Neural cell (in vitro differentiated cells): Measurements from ENCODE around the gene LRP5. TPM values are rescaled to one million over a fixed set of nuclear protein-coding genes. Genes with fewer than 3 reads are reported as not detected.
"Not testable (repeated sequence)": the region's sequence is repeated elsewhere in the genome, so short reads cannot be mapped to it uniquely, and the experiment has no call there.

ENCODE experiments used
- H2AFZ ChIP-seq: fragments of 200-600, 300-800 bp; sonication (generic), shearing (Covaris generic); 2 replicates; pipeline ENCODE4 v1.6.0; 2014; ENCODE audit warnings: low read depth, mild to moderate bottlenecking, antibody characterized with exemption, low read length, moderate library complexity
- H3F3A ChIP-seq: fragments of 200-600 bp; shearing (Covaris generic); 2 replicates; pipeline ENCODE4 v1.6.1; 2016; ENCODE audit warnings: mild to moderate bottlenecking, moderate library complexity, mixed read lengths, antibody characterized with exemption, low read length; ENCODE audit not compliant: insufficient read depth, poor library complexity, severe bottlenecking
- H3K27ac ChIP-seq: fragments of 200-600, 300-800 bp; sonication (generic), shearing (Covaris generic); 2 replicates; pipeline ENCODE4 v1.5.1; 2014; ENCODE audit warnings: mild to moderate bottlenecking, low read length, moderate library complexity
- H3K27me3 ChIP-seq: fragments of 300-800, 200-600 bp; sonication (generic), shearing (Covaris generic); 2 replicates; pipeline ENCODE4 v1.6.0; 2014; ENCODE audit warnings: mild to moderate bottlenecking, low read depth, low read length, moderate library complexity; ENCODE audit not compliant: insufficient read depth
- H3K36me3 ChIP-seq: fragments of 300-800, 200-600 bp; sonication (generic), shearing (Covaris generic); 2 replicates; pipeline ENCODE4 v1.5.1; 2014; ENCODE audit warnings: mild to moderate bottlenecking, antibody characterized with exemption, low read length, moderate library complexity; ENCODE audit not compliant: insufficient read depth
- H3K4me2 ChIP-seq: fragments of 300-800, 200-600 bp; sonication (generic), shearing (Covaris generic); 2 replicates; pipeline ENCODE4 v1.6.0; 2014; ENCODE audit warnings: mild to moderate bottlenecking, low read length
- H3K4me3 ChIP-seq: fragments of 300-800, 200-600 bp; sonication (generic), shearing (Covaris generic); 2 replicates; pipeline ENCODE4 v1.5.1; 2014; ENCODE audit warnings: mild to moderate bottlenecking, low read length, moderate library complexity
- H3K79me2 ChIP-seq: fragments of 200-600 bp; shearing (Covaris generic); replicated peaks from 2 replicates; pipeline ENCODE4 v1.6.0; 2014; ENCODE audit warnings: mild to moderate bottlenecking, low read length, moderate library complexity; ENCODE audit not compliant: insufficient read depth
- H3K9ac ChIP-seq: fragments of 300-800, 200-600 bp; sonication (generic), shearing (Covaris generic); 2 replicates; pipeline ENCODE4 v1.6.1; 2016; ENCODE audit warnings: mild to moderate bottlenecking, low read length, mixed read lengths
- H3K9me2 ChIP-seq: fragments of 200-600 bp; shearing (Covaris generic); 2 replicates; pipeline ENCODE4 v1.6.1; 2016; ENCODE audit warnings: mild to moderate bottlenecking, low read length, mixed read lengths; ENCODE audit not compliant: insufficient read depth
- H3K9me3 ChIP-seq: fragments of 200-600, 300-800 bp; sonication (generic), shearing (Covaris generic); 2 replicates; pipeline ENCODE4 v1.6.1; 2016; ENCODE audit warnings: mild to moderate bottlenecking, mixed run types, low read length, moderate library complexity, mixed read lengths
- H4K20me1 ChIP-seq: fragments of 200-600 bp; shearing (Covaris generic); 2 replicates; pipeline ENCODE4 v1.6.1; 2016; ENCODE audit warnings: mild to moderate bottlenecking, mixed run types; ENCODE audit not compliant: insufficient read depth
- EP300 ChIP-seq: fragments of 450-650 bp; conservative IDR thresholded peaks from 2 replicates; pipeline ENCODE4 v1.6.1; 2014; ENCODE audit warnings: antibody characterized with exemption, mild to moderate bottlenecking, moderate library complexity; ENCODE audit not compliant: poor library complexity, severe bottlenecking
- EZH2 ChIP-seq: fragments of 200-600, 300-800 bp; shearing (Covaris generic), sonication (generic); IDR thresholded peaks from 2 replicates; pipeline ENCODE4 v1.6.1; 2014; ENCODE audit warnings: antibody characterized with exemption, low read length, borderline replicate concordance, mild to moderate bottlenecking; ENCODE audit not compliant: insufficient read depth, poor library complexity, severe bottlenecking
- MXI1 ChIP-seq: fragments of 450-650 bp; conservative IDR thresholded peaks from 2 replicates; pipeline ENCODE4 v1.6.1; 2014; ENCODE audit warnings: antibody characterized with exemption, mild to moderate bottlenecking; ENCODE audit not compliant: poor library complexity, severe bottlenecking
- POLR2AphosphoS5 ChIP-seq: IDR thresholded peaks from 2 replicates; pipeline ENCODE4 v1.6.1; 2012
- RAD21 ChIP-seq: fragments of 450-650 bp; conservative IDR thresholded peaks from 2 replicates; pipeline ENCODE4 v1.6.1; 2014; ENCODE audit warnings: antibody characterized with exemption, mild to moderate bottlenecking, moderate library complexity
- SMC3 ChIP-seq: fragments of 450-650 bp; conservative IDR thresholded peaks from 2 replicates; pipeline ENCODE4 v1.6.1; 2014; ENCODE audit warnings: antibody characterized with exemption, mild to moderate bottlenecking, moderate library complexity; ENCODE audit not compliant: poor library complexity
- TAF1 ChIP-seq: IDR thresholded peaks from 2 replicates; pipeline ENCODE4 v1.6.1; 2012; ENCODE audit warnings: low read depth
- polyA plus RNA-seq: library from polyadenylated mRNA; depleted of rRNA; stranded (reverse); fragments of >200 nt; gene quantifications from 2 replicates; pipeline ENCODE4 v1.2.3, GENCODE V29; 2014
- TF ChIP-seq, protein P1 (sequence below): IDR thresholded peaks from 2 replicates; pipeline ENCODE4 v1.6.1; 2012; ENCODE audit warnings: borderline replicate concordance
- TF ChIP-seq, protein P2 (sequence below): fragments of 450-650 bp; IDR thresholded peaks from 2 replicates; pipeline ENCODE4 v1.5.1; 2014; ENCODE audit warnings: antibody characterized with exemption, mild to moderate bottlenecking, moderate library complexity; ENCODE audit not compliant: poor library complexity, severe bottlenecking

LRP5 gene
- polyA plus RNA-seq, 1 donor from 2014 or later, result 3.0 TPM

DNA sequence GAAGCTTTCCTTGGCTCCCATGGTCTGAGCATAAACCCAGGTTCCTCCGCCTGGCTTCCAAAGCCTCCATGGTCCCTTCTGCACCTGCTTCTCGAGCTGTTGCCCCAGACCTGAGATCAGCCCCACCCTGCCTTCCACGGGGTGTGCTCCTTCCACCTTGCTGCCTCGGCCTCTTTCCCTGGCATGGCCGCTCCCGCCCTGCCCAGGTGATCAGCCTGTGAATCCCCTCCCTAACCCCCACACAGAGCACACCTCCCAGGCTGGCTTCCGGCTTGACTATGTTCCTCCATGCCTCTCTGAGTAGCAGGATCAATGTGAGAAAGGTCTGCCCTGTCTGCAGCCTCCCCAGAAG is 145.5 kb downstream of the LRP5 start:
- Histone ChIP-seq H3K9me2 (no peaks in the 10 kb centered on the region), H2AFZ (no peak overlapping the region), H3K79me2 (peaks cover 15% of the 10 kb centered on the region), H3K36me3 (no peaks in the 10 kb centered on the region), H3F3A (no peaks in the 10 kb centered on the region), H3K4me2 (no peak overlapping the region), H3K4me3 (no peak overlapping the region), H3K27me3 (no peaks in the 10 kb centered on the region), H4K20me1 (peaks cover 7% of the 10 kb centered on the region), H3K9ac (no peak overlapping the region), H3K9me3 (no peaks in the 10 kb centered on the region), H3K27ac (no peak overlapping the region)
- TF ChIP-seq RAD21 (no peak), TAF1 (no peak), SMC3 (no peak), POLR2AphosphoS5 (no peak), EP300 (no peak), MXI1 (no peak), EZH2 (no peak)
- TF ChIP-seq, protein P1, sequence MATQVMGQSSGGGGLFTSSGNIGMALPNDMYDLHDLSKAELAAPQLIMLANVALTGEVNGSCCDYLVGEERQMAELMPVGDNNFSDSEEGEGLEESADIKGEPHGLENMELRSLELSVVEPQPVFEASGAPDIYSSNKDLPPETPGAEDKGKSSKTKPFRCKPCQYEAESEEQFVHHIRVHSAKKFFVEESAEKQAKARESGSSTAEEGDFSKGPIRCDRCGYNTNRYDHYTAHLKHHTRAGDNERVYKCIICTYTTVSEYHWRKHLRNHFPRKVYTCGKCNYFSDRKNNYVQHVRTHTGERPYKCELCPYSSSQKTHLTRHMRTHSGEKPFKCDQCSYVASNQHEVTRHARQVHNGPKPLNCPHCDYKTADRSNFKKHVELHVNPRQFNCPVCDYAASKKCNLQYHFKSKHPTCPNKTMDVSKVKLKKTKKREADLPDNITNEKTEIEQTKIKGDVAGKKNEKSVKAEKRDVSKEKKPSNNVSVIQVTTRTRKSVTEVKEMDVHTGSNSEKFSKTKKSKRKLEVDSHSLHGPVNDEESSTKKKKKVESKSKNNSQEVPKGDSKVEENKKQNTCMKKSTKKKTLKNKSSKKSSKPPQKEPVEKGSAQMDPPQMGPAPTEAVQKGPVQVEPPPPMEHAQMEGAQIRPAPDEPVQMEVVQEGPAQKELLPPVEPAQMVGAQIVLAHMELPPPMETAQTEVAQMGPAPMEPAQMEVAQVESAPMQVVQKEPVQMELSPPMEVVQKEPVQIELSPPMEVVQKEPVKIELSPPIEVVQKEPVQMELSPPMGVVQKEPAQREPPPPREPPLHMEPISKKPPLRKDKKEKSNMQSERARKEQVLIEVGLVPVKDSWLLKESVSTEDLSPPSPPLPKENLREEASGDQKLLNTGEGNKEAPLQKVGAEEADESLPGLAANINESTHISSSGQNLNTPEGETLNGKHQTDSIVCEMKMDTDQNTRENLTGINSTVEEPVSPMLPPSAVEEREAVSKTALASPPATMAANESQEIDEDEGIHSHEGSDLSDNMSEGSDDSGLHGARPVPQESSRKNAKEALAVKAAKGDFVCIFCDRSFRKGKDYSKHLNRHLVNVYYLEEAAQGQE, result no peak
- TF ChIP-seq, protein P2, sequence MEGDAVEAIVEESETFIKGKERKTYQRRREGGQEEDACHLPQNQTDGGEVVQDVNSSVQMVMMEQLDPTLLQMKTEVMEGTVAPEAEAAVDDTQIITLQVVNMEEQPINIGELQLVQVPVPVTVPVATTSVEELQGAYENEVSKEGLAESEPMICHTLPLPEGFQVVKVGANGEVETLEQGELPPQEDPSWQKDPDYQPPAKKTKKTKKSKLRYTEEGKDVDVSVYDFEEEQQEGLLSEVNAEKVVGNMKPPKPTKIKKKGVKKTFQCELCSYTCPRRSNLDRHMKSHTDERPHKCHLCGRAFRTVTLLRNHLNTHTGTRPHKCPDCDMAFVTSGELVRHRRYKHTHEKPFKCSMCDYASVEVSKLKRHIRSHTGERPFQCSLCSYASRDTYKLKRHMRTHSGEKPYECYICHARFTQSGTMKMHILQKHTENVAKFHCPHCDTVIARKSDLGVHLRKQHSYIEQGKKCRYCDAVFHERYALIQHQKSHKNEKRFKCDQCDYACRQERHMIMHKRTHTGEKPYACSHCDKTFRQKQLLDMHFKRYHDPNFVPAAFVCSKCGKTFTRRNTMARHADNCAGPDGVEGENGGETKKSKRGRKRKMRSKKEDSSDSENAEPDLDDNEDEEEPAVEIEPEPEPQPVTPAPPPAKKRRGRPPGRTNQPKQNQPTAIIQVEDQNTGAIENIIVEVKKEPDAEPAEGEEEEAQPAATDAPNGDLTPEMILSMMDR, result no peak

DNA sequence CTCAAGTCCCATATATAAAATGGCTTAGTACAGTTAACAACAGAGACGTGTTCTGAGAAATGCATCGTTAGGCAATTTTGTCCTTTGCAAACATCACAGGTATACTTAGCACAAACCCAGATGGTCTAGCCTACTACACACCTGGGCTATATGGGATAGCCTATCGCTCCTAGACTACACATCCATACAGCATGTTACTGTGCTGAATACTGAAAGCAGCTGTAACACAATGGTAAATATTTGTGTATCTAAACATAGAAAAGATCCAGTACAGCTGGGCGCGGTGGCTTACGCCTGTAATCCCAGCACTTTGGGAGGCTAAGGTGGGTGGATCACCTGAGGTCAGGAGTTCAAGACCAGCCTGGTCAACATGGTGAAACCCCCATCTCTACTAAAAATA is 145.9 kb downstream of the LRP5 start:
- H3K9me3 ChIP-seq, H3K4me2 ChIP-seq, H3K4me3 ChIP-seq, H3F3A ChIP-seq, H3K27me3 ChIP-seq, H3K9ac ChIP-seq, H3K9me2 ChIP-seq, H3K27ac ChIP-seq, H3K36me3 ChIP-seq, H4K20me1 ChIP-seq, H2AFZ ChIP-seq: not testable (repeated sequence)
- peaks cover 20% of the 10 kb centered on the region for H3K79me2 ChIP-seq
